Astrocyte (in vitro differentiated cells and primary cell): ENCODE measurements around the gene AKR1D1. TPM values are rescaled to one million over a fixed set of nuclear protein-coding genes. Genes with fewer than 3 reads are reported as not detected.

Source experiments
- DNase-seq: peaks from one replicate; pipeline ENCODE4 v3.0.0-alpha.2; 2010; ENCODE audit warnings: low read depth
- FAIRE-seq: peaks from 2 replicates; lab custom pipeline; 2011; peaks lifted over from hg19 to GRCh38; lab: Jason Lieb, UNC
- H2AFZ ChIP-seq: 2 replicates; pipeline ENCODE4 v1.6.0; 2012; ENCODE audit warnings: low read depth, low read length, inconsistent platforms
- H3K27ac ChIP-seq: 2 replicates; pipeline ENCODE4 v1.5.1; 2011; ENCODE audit warnings: low read depth, low read length, inconsistent platforms
- H3K27me3 ChIP-seq: 2 replicates; pipeline ENCODE4 v1.6.0; 2011; ENCODE audit warnings: low read length, inconsistent platforms; ENCODE audit not compliant: insufficient read depth
- H3K36me3 ChIP-seq: 2 replicates; pipeline ENCODE4 v1.5.1; 2011; ENCODE audit warnings: low read length, inconsistent platforms; ENCODE audit not compliant: insufficient read depth
- H3K4me1 ChIP-seq: 2 replicates; pipeline ENCODE4 v1.5.1; 2011; ENCODE audit warnings: low read length, inconsistent platforms; ENCODE audit not compliant: insufficient read depth
- H3K4me2 ChIP-seq: 2 replicates; pipeline ENCODE4 v1.6.0; 2012; ENCODE audit warnings: low read length, inconsistent platforms
- H3K4me3 ChIP-seq: 2 replicates; pipeline ENCODE4 v1.5.1; 2011; ENCODE audit warnings: low read depth, mild to moderate bottlenecking, low read length, inconsistent platforms; ENCODE audit not compliant: insufficient read depth
- H3K79me2 ChIP-seq: 2 replicates; pipeline ENCODE4 v1.6.0; 2012; ENCODE audit warnings: mild to moderate bottlenecking, low read length, inconsistent platforms; ENCODE audit not compliant: insufficient read depth
- H3K9ac ChIP-seq: 2 replicates; pipeline ENCODE4 v1.6.0; 2012; ENCODE audit warnings: mild to moderate bottlenecking, low read length, inconsistent platforms
- H3K9me3 ChIP-seq: 2 replicates; pipeline ENCODE4 v1.5.1; 2012; ENCODE audit warnings: low read depth, mild to moderate bottlenecking, low read length, inconsistent platforms; ENCODE audit not compliant: insufficient read depth
- H4K20me1 ChIP-seq: 2 replicates; pipeline ENCODE4 v1.6.0; 2012; ENCODE audit warnings: low read length, inconsistent platforms; ENCODE audit not compliant: insufficient read depth
- H3K27ac Mint-ChIP-seq: one replicate; pipeline ENCODE4 v1.8.0; 2021; ENCODE audit warnings: mild to moderate bottlenecking, mixed read lengths; ENCODE audit not compliant: unreplicated experiment
- H3K27me3 Mint-ChIP-seq: one replicate; pipeline ENCODE4 v1.8.0; 2021; ENCODE audit warnings: low read depth, mixed read lengths; ENCODE audit not compliant: unreplicated experiment
- H3K36me3 Mint-ChIP-seq: one replicate; pipeline ENCODE4 v1.8.0; 2021; ENCODE audit warnings: low read depth, mixed read lengths; ENCODE audit not compliant: unreplicated experiment
- H3K4me1 Mint-ChIP-seq: one replicate; pipeline ENCODE4 v1.8.0; 2021; ENCODE audit warnings: low read depth, mixed read lengths; ENCODE audit not compliant: unreplicated experiment
- H3K4me3 Mint-ChIP-seq: one replicate; pipeline ENCODE4 v1.8.0; 2021; ENCODE audit warnings: mild to moderate bottlenecking, moderate library complexity, mixed read lengths; ENCODE audit not compliant: unreplicated experiment
- H3K9me3 Mint-ChIP-seq: one replicate; pipeline ENCODE4 v1.8.0; 2021; ENCODE audit warnings: mild to moderate bottlenecking, mixed read lengths; ENCODE audit not compliant: unreplicated experiment
- EZH2 ChIP-seq: IDR thresholded peaks from 2 replicates; pipeline ENCODE4 v1.6.1; 2012; ENCODE audit warnings: mild to moderate bottlenecking, low read length, inconsistent platforms; ENCODE audit not compliant: insufficient read depth
- total RNA-seq: library from RNA; stranded (reverse); gene quantifications from 2 replicates; pipeline ENCODE4 v1.2.1, GENCODE V29; 2021
- TF ChIP-seq, protein P1 (sequence below): IDR thresholded peaks from 2 replicates; pipeline ENCODE4 v1.5.1; 2011; ENCODE audit warnings: low read depth, mild to moderate bottlenecking, inconsistent platforms, low read length, moderate library complexity; ENCODE audit not compliant: insufficient read depth

AKR1D1 gene
- total RNA-seq, 1 donor from 2014 or later, result not detected

DNA sequence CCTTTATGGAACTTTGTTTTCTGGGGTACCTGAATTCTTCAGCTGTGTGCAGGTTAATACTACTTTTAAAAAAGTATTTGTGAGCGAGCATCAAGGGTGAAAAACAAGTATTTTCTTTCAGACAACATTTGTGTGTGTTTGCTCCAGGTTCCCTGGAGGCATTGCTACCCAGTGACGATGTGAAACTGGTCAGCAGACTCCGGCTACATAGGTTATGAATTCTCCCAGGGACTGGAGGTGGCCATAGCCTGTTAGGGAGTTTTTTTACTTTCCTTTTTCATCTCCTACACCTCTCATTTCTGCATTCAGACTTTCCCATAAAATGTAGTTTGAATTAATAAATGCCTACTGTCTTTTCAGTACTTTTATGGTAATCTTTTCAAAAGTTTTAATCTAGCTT, 7.6 kb downstream of the AKR1D1 start:
- Mint-ChIP-seq H3K4me1 (no peaks in the 10 kb centered on the region), H3K9me3 (peaks cover 2% of the 10 kb centered on the region), H3K27me3 (no peaks in the 10 kb centered on the region), H3K36me3 (no peaks in the 10 kb centered on the region), H3K27ac (no peak overlapping the region), H3K4me3 (no peak overlapping the region)
- FAIRE-seq, result no peak
- Histone ChIP-seq H3K27me3 (no peaks in the 10 kb centered on the region), H3K4me3 (no peak overlapping the region), H3K4me1 (no peaks in the 10 kb centered on the region), H3K4me2 (no peak overlapping the region), H3K36me3 (no peaks in the 10 kb centered on the region), H3K27ac (no peak overlapping the region), H3K9ac (no peak overlapping the region), H2AFZ (no peak overlapping the region), H4K20me1 (no peaks in the 10 kb centered on the region), H3K9me3 (no peaks in the 10 kb centered on the region), H3K79me2 (no peaks in the 10 kb centered on the region)
- DNase-seq, result no peak
- TF ChIP-seq, protein P1, sequence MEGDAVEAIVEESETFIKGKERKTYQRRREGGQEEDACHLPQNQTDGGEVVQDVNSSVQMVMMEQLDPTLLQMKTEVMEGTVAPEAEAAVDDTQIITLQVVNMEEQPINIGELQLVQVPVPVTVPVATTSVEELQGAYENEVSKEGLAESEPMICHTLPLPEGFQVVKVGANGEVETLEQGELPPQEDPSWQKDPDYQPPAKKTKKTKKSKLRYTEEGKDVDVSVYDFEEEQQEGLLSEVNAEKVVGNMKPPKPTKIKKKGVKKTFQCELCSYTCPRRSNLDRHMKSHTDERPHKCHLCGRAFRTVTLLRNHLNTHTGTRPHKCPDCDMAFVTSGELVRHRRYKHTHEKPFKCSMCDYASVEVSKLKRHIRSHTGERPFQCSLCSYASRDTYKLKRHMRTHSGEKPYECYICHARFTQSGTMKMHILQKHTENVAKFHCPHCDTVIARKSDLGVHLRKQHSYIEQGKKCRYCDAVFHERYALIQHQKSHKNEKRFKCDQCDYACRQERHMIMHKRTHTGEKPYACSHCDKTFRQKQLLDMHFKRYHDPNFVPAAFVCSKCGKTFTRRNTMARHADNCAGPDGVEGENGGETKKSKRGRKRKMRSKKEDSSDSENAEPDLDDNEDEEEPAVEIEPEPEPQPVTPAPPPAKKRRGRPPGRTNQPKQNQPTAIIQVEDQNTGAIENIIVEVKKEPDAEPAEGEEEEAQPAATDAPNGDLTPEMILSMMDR, result no peak
- TF ChIP-seq EZH2, result no peak

DNA sequence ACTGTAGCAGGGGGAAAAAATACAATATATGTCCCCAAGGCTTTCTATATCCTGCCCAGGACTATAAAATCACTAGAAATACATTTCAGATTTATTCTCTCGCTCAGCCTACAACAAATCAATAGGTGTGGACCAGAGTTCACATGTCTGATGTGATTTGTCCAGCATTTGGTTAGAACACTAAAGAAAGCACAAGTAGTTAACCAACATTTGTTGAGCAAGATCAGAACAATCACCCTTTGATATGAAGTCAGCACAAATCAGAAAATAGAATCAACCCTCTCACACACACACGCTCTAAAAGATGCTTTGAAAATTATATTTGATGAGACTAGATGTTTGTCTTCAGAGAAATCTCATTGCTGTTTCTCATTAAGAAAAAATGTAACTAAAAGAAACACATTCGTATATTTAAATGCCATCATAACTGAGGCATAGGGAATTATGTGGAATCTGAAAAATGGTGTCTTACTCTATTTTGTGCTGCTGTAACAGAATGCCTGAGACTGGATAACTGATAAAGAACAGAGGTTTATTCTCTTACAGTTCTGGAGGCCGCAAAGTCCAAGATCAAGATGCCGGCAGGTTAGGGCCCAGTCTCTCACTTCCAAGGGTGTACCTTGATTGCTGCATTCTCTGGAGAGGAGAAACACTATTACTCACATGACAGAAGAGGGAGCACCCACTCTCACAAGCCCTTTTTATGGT, 10.5 kb downstream of the AKR1D1 start:
- Histone ChIP-seq H3K36me3 (no peaks in the 10 kb centered on the region), H2AFZ (no peak overlapping the region)
- no peak for DNase-seq

More for the DNA sequence above, 10.5 kb downstream of the AKR1D1 start:
- Histone ChIP-seq H3K9me3 (no peaks in the 10 kb centered on the region), H4K20me1 (no peaks in the 10 kb centered on the region), H3K27ac (no peak overlapping the region), H3K4me2 (no peak overlapping the region), H3K4me3 (no peak overlapping the region), H3K9ac (no peak overlapping the region), H3K4me1 (no peaks in the 10 kb centered on the region), H3K79me2 (no peaks in the 10 kb centered on the region), H3K27me3 (no peaks in the 10 kb centered on the region)
- Mint-ChIP-seq H3K27ac (no peak overlapping the region), H3K4me3 (no peak overlapping the region), H3K9me3 (peaks cover 2% of the 10 kb centered on the region), H3K36me3 (no peaks in the 10 kb centered on the region), H3K27me3 (no peaks in the 10 kb centered on the region), H3K4me1 (peaks cover 2% of the 10 kb centered on the region)
- TF ChIP-seq, protein P1, result no peak
- TF ChIP-seq EZH2, result no peak
- no peak for FAIRE-seq
